Common myeloid progenitor, CD34-positive (primary cell): ENCODE results near the gene CLRN3.

Source experiments
- CTCF ChIA-PET: fragments of 350-600 bp; sonication (Branson Sonifier 250); formaldehyde crosslinking; loops from one replicate; lab custom pipeline; 2021; ENCODE audit warnings: antibody characterized with exemption; lab: Charles Lee
- POLR2A ChIA-PET: fragments of 350-600 bp; sonication (Branson Sonifier 250); formaldehyde crosslinking; loops from one replicate; lab custom pipeline; 2021; ENCODE audit warnings: antibody characterized with exemption; lab: Charles Lee
- DNase-seq, 3 donors: peaks; one replicate each; pipeline versions ENCODE4 v3.0.0 to v3.0.0-alpha.2; 2013
- H3K27ac ChIP-seq, 2 experiments: 1 replicate in 1 of 2; 2 replicates in 1 of 2; pipeline ENCODE4 v1.7.0; 2013; ENCODE audit warnings: inconsistent platforms in 2 of 2, low read length in 2 of 2, mild to moderate bottlenecking in 2 of 2, low read depth in 1 of 2, moderate library complexity in 1 of 2; ENCODE audit not compliant: severe bottlenecking in 2 of 2, insufficient read depth in 1 of 2, poor library complexity in 1 of 2
- H3K27me3 ChIP-seq, 5 experiments: replicated peaks in 2 of 5; 1 replicate in 3 of 5; 2 replicates in 2 of 5; pipeline versions ENCODE4 v1.6.1 to v1.7.0; 2013; ENCODE audit warnings: low read length in 4 of 5, mild to moderate bottlenecking in 2 of 5, moderate library complexity in 2 of 5, inconsistent platforms in 1 of 5; ENCODE audit not compliant: insufficient read depth in 5 of 5, control insufficient read depth in 4 of 5
- H3K36me3 ChIP-seq, 4 experiments: 1 replicate in 2 of 4; 2 replicates in 2 of 4; pipeline versions ENCODE4 v1.6.1 to v1.7.0; 2013; ENCODE audit warnings: low read length in 3 of 4, control low read depth in 1 of 4, mild to moderate bottlenecking in 1 of 4; ENCODE audit not compliant: control insufficient read depth in 4 of 4, insufficient read depth in 4 of 4
- H3K4me1 ChIP-seq, 4 experiments: 1 replicate in 3 of 4; 2 replicates in 1 of 4; pipeline versions ENCODE4 v1.6.1 to v1.7.1; 2013; ENCODE audit warnings: low read length in 3 of 4, mild to moderate bottlenecking in 3 of 4, control low read depth in 1 of 4, inconsistent platforms in 1 of 4, moderate library complexity in 1 of 4; ENCODE audit not compliant: control insufficient read depth in 4 of 4, insufficient read depth in 4 of 4; ENCODE audit errors: control extremely low read depth in 1 of 4
- H3K4me3 ChIP-seq, 7 experiments: 1 replicate in 4 of 7; 2 replicates in 3 of 7; pipeline versions ENCODE4 v1.5.1 to v1.7.0; 2013; ENCODE audit warnings: mild to moderate bottlenecking in 7 of 7, low read length in 6 of 7, moderate library complexity in 6 of 7, inconsistent platforms in 2 of 7, low read depth in 2 of 7, control low read depth in 1 of 7; ENCODE audit not compliant: insufficient read depth in 4 of 7, control insufficient read depth in 1 of 7; ENCODE audit errors: extremely low read depth in 1 of 7
- H3K9me3 ChIP-seq, 5 experiments: 1 replicate in 4 of 5; 2 replicates in 1 of 5; pipeline versions ENCODE4 v1.6.1 to v1.7.1; 2013; ENCODE audit warnings: low read length in 4 of 5, mild to moderate bottlenecking in 2 of 5, inconsistent platforms in 1 of 5, low read depth in 1 of 5, moderate library complexity in 1 of 5; ENCODE audit not compliant: control insufficient read depth in 4 of 5, insufficient read depth in 2 of 5; ENCODE audit errors: control extremely low read depth in 1 of 5
- WGBS: methylation state at CpG from one replicate; pipeline ENCODE4 v1.1.5; 2013; ENCODE audit not compliant: insufficient coverage; 5-methylcytosine and 5-hydroxymethylcytosine counted together

The CLRN3 gene

DNA sequence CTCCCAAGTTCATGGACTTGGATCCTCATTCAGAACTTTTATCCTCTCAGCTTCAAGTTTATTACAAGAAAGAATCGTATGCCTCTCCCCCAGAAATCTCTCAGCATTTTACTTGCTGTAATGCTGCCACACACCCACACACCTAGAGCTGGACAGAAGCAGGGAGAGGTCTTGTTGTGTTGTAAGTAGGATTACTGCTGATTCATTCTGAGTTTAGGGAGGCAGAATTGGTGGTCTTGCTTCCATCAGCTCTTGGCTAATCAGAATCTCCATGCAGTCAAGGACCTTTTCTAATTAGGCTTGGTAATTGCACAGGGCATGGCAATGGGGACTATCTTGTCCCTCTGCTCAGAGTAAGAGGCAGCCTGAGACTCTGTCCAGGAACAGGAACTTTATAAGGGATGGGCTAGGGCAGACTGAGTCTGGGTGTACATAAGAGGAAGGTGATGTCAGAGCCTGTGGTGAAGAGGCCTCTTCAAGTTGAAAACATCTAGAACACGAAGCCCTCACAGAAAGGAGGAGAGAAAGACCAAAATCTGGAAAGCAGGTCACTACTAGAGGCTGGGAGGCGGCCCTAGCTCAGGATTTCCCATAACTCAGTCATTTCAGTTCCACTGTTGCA is 7.1 kb upstream of the CLRN3 start:
- Histone ChIP-seq H3K27me3 (no peaks in the 10 kb centered on the region), H3K4me1 (peaks cover 0 to 14% (median 3%) of the 10 kb centered on the region in 4 experiments), H3K27ac (no peak overlapping the region), H3K4me3 (no peak overlapping the region), H3K9me3 (peaks cover 0 to 10% (median 0%) of the 10 kb centered on the region in 5 experiments), H3K36me3 (no peaks in the 10 kb centered on the region)
- POLR2A ChIA-PET = no interaction called here
- 13% methylated on average over 1 of the region's 3 CpGs for WGBS
- CTCF ChIA-PET = interaction anchor here (0.6 to 4.0 kb wide), 7 partner anchors 9 to 169 kb away, joined by 3 to 23 read pairs (median 4); no protein-coding TSS in a partner anchor
- peak in 2 of 3 donors; percentile 56 to 71 for DNase-seq

GRCh38 chr10:127897177-127897576 is 4.4 kb upstream of the CLRN3 start:
- no peak for DNase-seq
- H3K27me3 ChIP-seq = no peaks in the 10 kb centered on the region
- no peak overlapping the region for H3K4me3 ChIP-seq
- no CpG with 5 or more reads among the region's 2 CpGs for WGBS
- ChIA-PET POLR2A (no interaction called here), CTCF (no interaction called here)
- H3K36me3 ChIP-seq = no peaks in the 10 kb centered on the region
- no peak overlapping the region for H3K27ac ChIP-seq
- H3K4me1 ChIP-seq = peaks cover 0 to 14% (median 3%) of the 10 kb centered on the region in 4 experiments
- peaks cover 0 to 7% (median 0%) of the 10 kb centered on the region in 5 experiments for H3K9me3 ChIP-seq

GRCh38 chr10:127896590-127896989 is 3.8 kb upstream of the CLRN3 start:
- Histone ChIP-seq H3K4me3 (no peak overlapping the region), H3K27me3 (no peaks in the 10 kb centered on the region), H3K4me1 (peaks cover 0 to 14% (median 3%) of the 10 kb centered on the region in 4 experiments), H3K9me3 (peaks cover 0 to 7% (median 0%) of the 10 kb centered on the region in 5 experiments), H3K27ac (no peak overlapping the region), H3K36me3 (no peaks in the 10 kb centered on the region)
- POLR2A ChIA-PET = no interaction called here
- CTCF ChIA-PET = no interaction called here
- no peak for DNase-seq

GRCh38 chr10:127894146-127894545 is 1.4 kb upstream of the CLRN3 start:
- no CpG with 5 or more reads among the region's 1 CpG for WGBS
- CTCF ChIA-PET = interaction anchor here (2.0 kb wide), 1 partner anchor 12 kb away, joined by 7 read pairs; no protein-coding TSS in a partner anchor

GRCh38 chr10:127890832-127891334 is 1.9 kb downstream of the CLRN3 start:
- Histone ChIP-seq H3K27me3 (no peaks in the 10 kb centered on the region), H3K4me1 (peaks cover 0 to 8% (median 1%) of the 10 kb centered on the region in 4 experiments), H3K27ac (no peak overlapping the region), H3K36me3 (no peaks in the 10 kb centered on the region), H3K4me3 (no peak overlapping the region), H3K9me3 (no peaks in the 10 kb centered on the region)
- no peak for DNase-seq
- WGBS = 100% methylated on average over 2 of the region's 3 CpGs
- ChIA-PET POLR2A (interaction anchor here (0.9 kb wide), 1 partner anchor 30 kb away, joined by 3 read pairs; no protein-coding TSS in a partner anchor), CTCF (interaction anchor here (1.0 to 1.6 kb wide), 2 partner anchors 9 to 16 kb away, joined by 3 read pairs; no protein-coding TSS in a partner anchor)

More at GRCh38 chr10:127894146-127894545, 1.4 kb upstream of the CLRN3 start:
- Histone ChIP-seq H3K27me3 (no peaks in the 10 kb centered on the region), H3K36me3 (no peaks in the 10 kb centered on the region), H3K9me3 (peaks cover 0 to 7% (median 0%) of the 10 kb centered on the region in 5 experiments), H3K27ac (no peak overlapping the region), H3K4me1 (peaks cover 0 to 5% (median 1%) of the 10 kb centered on the region in 4 experiments), H3K4me3 (no peak overlapping the region)
- DNase-seq = no peak
- POLR2A ChIA-PET = no interaction called here

DNA sequence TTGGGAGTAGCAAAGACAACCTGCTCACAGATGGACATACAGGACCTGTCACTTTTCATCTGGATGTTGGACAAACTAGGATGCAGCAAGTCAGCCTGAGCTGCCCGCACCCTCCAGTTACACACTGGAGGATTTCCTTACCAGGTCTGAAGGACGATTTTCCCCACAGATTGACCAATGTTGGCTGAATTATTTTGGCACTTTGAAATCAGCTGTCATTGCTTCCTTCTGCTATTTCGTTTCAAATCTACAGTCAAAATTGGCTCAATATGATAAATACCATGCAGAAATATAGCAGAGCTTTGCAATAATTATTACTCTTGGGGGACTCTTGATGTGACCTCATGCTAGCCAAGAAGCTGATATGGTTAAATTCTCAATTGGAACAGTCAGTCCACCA is 2.5 kb downstream of the CLRN3 start:
- DNase-seq = no peak
- WGBS = 39% methylated on average over 2 of the region's 3 CpGs
- no peak overlapping the region for H3K27ac ChIP-seq
- H3K27me3 ChIP-seq = no peaks in the 10 kb centered on the region
- ChIA-PET POLR2A (no interaction called here), CTCF (interaction anchor here (1.2 to 1.6 kb wide), 3 partner anchors 10 to 127 kb away, joined by 3 read pairs; no protein-coding TSS in a partner anchor)
- no peaks in the 10 kb centered on the region for H3K9me3 ChIP-seq
- H3K36me3 ChIP-seq = no peaks in the 10 kb centered on the region
- no peak overlapping the region for H3K4me3 ChIP-seq
- peaks cover 0 to 8% (median 1%) of the 10 kb centered on the region in 4 experiments for H3K4me1 ChIP-seq

- ChIA-PET CTCF (interaction anchor here (1.2 to 1.6 kb wide), 4 partner anchors 10 to 128 kb away, joined by 3 read pairs; no protein-coding TSS in a partner anchor), POLR2A (no interaction called here)
- Histone ChIP-seq H3K36me3 (no peaks in the 10 kb centered on the region), H3K4me1 (peaks cover 0 to 8% (median 1%) of the 10 kb centered on the region in 4 experiments), H3K9me3 (no peaks in the 10 kb centered on the region), H3K27me3 (no peaks in the 10 kb centered on the region), H3K4me3 (no peak overlapping the region), H3K27ac (no peak overlapping the region)
- 75% methylated on average over 4 of the region's 4 CpGs for WGBS
- peak in 1 of 3 donors; percentile 9 for DNase-seq
Observed at GRCh38 chr10:127889605-127890195, 3.0 kb downstream of the CLRN3 start.
